H4 (cell line): ENCODE data around the gene ZNF516. TPM values are rescaled to one million over a fixed set of nuclear protein-coding genes. Genes with fewer than 3 reads are reported as not detected.

Experiments used
- DNase-seq: peaks from one replicate; pipeline ENCODE4 v3.0.0-alpha.2; 2015; ENCODE audit warnings: low spot score
- total RNA-seq: library from RNA; depleted of rRNA; stranded (reverse); fragments of >200 nt; shearing (Covaris generic); gene quantifications from 2 replicates; pipeline ENCODE4 v1.2.3, GENCODE V29; 2014

Gene ZNF516
- total RNA-seq, 1 experiment from 2014 or later = 7.0 TPM

GRCh38 chr18:76382275-76382674, 112.8 kb downstream of the ZNF516 start:
- no peak for DNase-seq

GRCh38 chr18:76380791-76381405, 114.1 kb downstream of the ZNF516 start:
- DNase-seq = no peak

GRCh38 chr18:76380127-76380729, 114.8 kb downstream of the ZNF516 start:
- no peak for DNase-seq

- DNase-seq = no peak
These were observed 115.6 kb downstream of the ZNF516 start for GRCh38 chr18:76379226-76380126.

GRCh38 chr18:76378526-76379215, 116.4 kb downstream of the ZNF516 start:
- DNase-seq = no peak

- DNase-seq = no peak
These were observed 117.7 kb downstream of the ZNF516 start for GRCh38 chr18:76377359-76377756.

GRCh38 chr18:76376668-76377358, 118.2 kb downstream of the ZNF516 start:
- DNase-seq = no peak

GRCh38 chr18:76376225-76376624, 118.8 kb downstream of the ZNF516 start:
- no peak for DNase-seq

- no peak for DNase-seq
These were observed 120.4 kb downstream of the ZNF516 start for GRCh38 chr18:76374330-76375281.

GRCh38 chr18:76373297-76373696, 121.7 kb downstream of the ZNF516 start:
- no peak for DNase-seq

- no peak for DNase-seq
These were observed 123.5 kb downstream of the ZNF516 start for GRCh38 chr18:76371301-76372203.

- no peak for DNase-seq
These were observed 124.4 kb downstream of the ZNF516 start for GRCh38 chr18:76370686-76371085.

GRCh38 chr18:76370201-76370600, 124.8 kb downstream of the ZNF516 start:
- no peak for DNase-seq

GRCh38 chr18:76369791-76370190, 125.3 kb downstream of the ZNF516 start:
- DNase-seq = no peak

- DNase-seq = no peak
These were observed 126.1 kb downstream of the ZNF516 start for GRCh38 chr18:76368976-76369375.

- DNase-seq = no peak
These were observed 126.8 kb downstream of the ZNF516 start for GRCh38 chr18:76368271-76368670.

GRCh38 chr18:76367168-76368125, 127.6 kb downstream of the ZNF516 start:
- DNase-seq = no peak

- DNase-seq = no peak
These were observed 129.5 kb downstream of the ZNF516 start for GRCh38 chr18:76365561-76365960.
